Fibroblast of lung (primary cell): ENCODE data around the gene TMC2. TPM values are rescaled to one million over a fixed set of nuclear protein-coding genes. Genes with fewer than 3 reads are reported as not detected.

Experiments used
- DNase-seq, 2 donors: peaks; one replicate each; pipeline versions ENCODE4 v3.0.0 to v3.0.0-alpha.2; 2010; ENCODE audit warnings: low read depth in 2 of 2
- H2AFZ ChIP-seq: 2 replicates; pipeline ENCODE4 v1.5.1; 2012; ENCODE audit warnings: low read length, control low read depth, inconsistent platforms
- H3K27ac ChIP-seq: 2 replicates; pipeline ENCODE4 v1.5.1; 2011; ENCODE audit warnings: low read length, control low read depth; ENCODE audit not compliant: insufficient read depth
- H3K27me3 ChIP-seq: 2 replicates; pipeline ENCODE4 v1.5.1; 2011; ENCODE audit warnings: mild to moderate bottlenecking, low read length; ENCODE audit not compliant: control insufficient read depth, insufficient read depth
- H3K36me3 ChIP-seq: 2 replicates; pipeline ENCODE4 v1.5.1; 2011; ENCODE audit warnings: low read length; ENCODE audit not compliant: control insufficient read depth, insufficient read depth
- H3K4me1 ChIP-seq: 2 replicates; pipeline ENCODE4 v1.5.1; 2011; ENCODE audit warnings: low read length; ENCODE audit not compliant: control insufficient read depth, insufficient read depth; ENCODE audit errors: extremely low read depth
- H3K4me2 ChIP-seq: 2 replicates; pipeline ENCODE4 v1.5.1; 2011; ENCODE audit warnings: low read length, control low read depth; ENCODE audit not compliant: insufficient read depth; ENCODE audit errors: extremely low read depth
- H3K4me3 ChIP-seq, 4 experiments: fragments of 200-600 bp in 1 of 4; sonication (generic) in 1 of 4; replicated peaks in 1 of 4; 2 replicates each; pipeline ENCODE4 v1.5.1; 2011 to 2016; ENCODE audit warnings: low read length in 4 of 4, low read depth in 3 of 4, mild to moderate bottlenecking in 3 of 4, control low read depth in 2 of 4, inconsistent platforms in 1 of 4, mixed read lengths in 1 of 4; ENCODE audit not compliant: insufficient read depth in 1 of 4; ENCODE audit errors: control extremely low read depth in 1 of 4
- H3K79me2 ChIP-seq: 2 replicates; pipeline ENCODE4 v1.5.1; 2012; ENCODE audit warnings: mild to moderate bottlenecking, low read length, inconsistent platforms; ENCODE audit not compliant: control insufficient read depth, insufficient read depth
- H3K9ac ChIP-seq: 2 replicates; pipeline ENCODE4 v1.5.1; 2011; ENCODE audit warnings: mild to moderate bottlenecking, low read length, control low read depth; ENCODE audit not compliant: insufficient read depth
- H3K9me3 ChIP-seq: 2 replicates; pipeline ENCODE4 v1.5.1; 2012; ENCODE audit warnings: low read depth, low read length; ENCODE audit not compliant: control insufficient read depth, insufficient read depth
- H4K20me1 ChIP-seq: 2 replicates; pipeline ENCODE4 v1.5.1; 2011; ENCODE audit warnings: low read length; ENCODE audit not compliant: control insufficient read depth, insufficient read depth; ENCODE audit errors: extremely low read depth
- CTCF ChIP-seq, 2 donors: IDR thresholded peaks in 1 of 2; conservative IDR thresholded peaks in 1 of 2; 1 replicate in 1 of 2; 2 replicates in 1 of 2; pipeline ENCODE4 v1.5.1; 2011 to 2012; ENCODE audit warnings: low read length in 2 of 2, control low read depth in 1 of 2, inconsistent platforms in 1 of 2, low read depth in 1 of 2, mild to moderate bottlenecking in 1 of 2
- EZH2 ChIP-seq: IDR thresholded peaks from 2 replicates; pipeline ENCODE4 v1.5.1; 2012; ENCODE audit warnings: low read length, control low read depth, mild to moderate bottlenecking; ENCODE audit errors: missing control alignments
- polyA plus RNA-seq, 2 donors: library from polyadenylated mRNA; depleted of rRNA in 1 of 2; stranded (reverse) in 1 of 2; unstranded in 1 of 2; fragments of >200 nt; gene quantifications; 2 replicates each; pipeline ENCODE4 v1.2.1, GENCODE V29; 2011 to 2012; ENCODE audit warnings: missing spikeins in 1 of 2
- total RNA-seq: library from RNA; depleted of rRNA; stranded (reverse); fragments of >200 nt; gene quantifications from 2 replicates; pipeline ENCODE4 v1.2.1, GENCODE V29; 2014

The TMC2 gene
- total and polyA plus RNA-seq, 2 donors (not counting 1 experiment from before 2014, with no cell fraction given): under 0.01 TPM; not detected in 1

- peaks cover 26% of the 10 kb centered on the region for H3K27me3 ChIP-seq
- no peak overlapping the region for H3K4me3 ChIP-seq
- no peaks in the 10 kb centered on the region for H3K9me3 ChIP-seq
- H3K4me2 ChIP-seq: no peak overlapping the region
- H3K4me1 ChIP-seq: no peaks in the 10 kb centered on the region
- no peaks in the 10 kb centered on the region for H4K20me1 ChIP-seq
- H3K79me2 ChIP-seq: no peaks in the 10 kb centered on the region
- no peak overlapping the region for H3K9ac ChIP-seq
- DNase-seq: no peak
- TF ChIP-seq EZH2: no peak
- TF ChIP-seq CTCF (conservative IDR thresholded peaks at IDR 0.05 in 1 of 2, IDR thresholded peaks at IDR 0.05 in 1 of 2; ENCODE audit: low read depth in 1 of 2, low read length in 2 of 2): no peak
- H3K27ac ChIP-seq: no peak overlapping the region
- H3K36me3 ChIP-seq: no peaks in the 10 kb centered on the region
- H2AFZ ChIP-seq: no peak overlapping the region
Measured at GRCh38 chr20:2563116-2563515, 26.7 kb downstream of the TMC2 start.

- peaks cover 27% of the 10 kb centered on the region for H3K27me3 ChIP-seq
Measured at GRCh38 chr20:2564406-2564805, 28.0 kb downstream of the TMC2 start.

GRCh38 chr20:2575682-2576081 lies 39.3 kb downstream of the TMC2 start:
- H3K4me3 ChIP-seq: no peak overlapping the region
- H3K4me1 ChIP-seq: no peaks in the 10 kb centered on the region
- H3K4me2 ChIP-seq: no peak overlapping the region
- H3K9ac ChIP-seq: no peak overlapping the region
- H4K20me1 ChIP-seq: no peaks in the 10 kb centered on the region
- H3K9me3 ChIP-seq: no peaks in the 10 kb centered on the region
- H2AFZ ChIP-seq: no peak overlapping the region
- no peak for DNase-seq
- no peaks in the 10 kb centered on the region for H3K79me2 ChIP-seq
- H3K27me3 ChIP-seq: peaks cover under 1% of the 10 kb centered on the region
- no peak for TF ChIP-seq CTCF (conservative IDR thresholded peaks at IDR 0.05 in 1 of 2, IDR thresholded peaks at IDR 0.05 in 1 of 2; ENCODE audit: low read depth in 1 of 2, low read length in 2 of 2)
- no peak for TF ChIP-seq EZH2
- no peak overlapping the region for H3K27ac ChIP-seq
- no peaks in the 10 kb centered on the region for H3K36me3 ChIP-seq

More at GRCh38 chr20:2564406-2564805, 28.0 kb downstream of the TMC2 start:
- Histone ChIP-seq H3K9ac (no peak overlapping the region), H3K36me3 (no peaks in the 10 kb centered on the region), H2AFZ (no peak overlapping the region), H3K79me2 (no peaks in the 10 kb centered on the region), H3K4me1 (no peaks in the 10 kb centered on the region), H4K20me1 (no peaks in the 10 kb centered on the region), H3K27ac (no peak overlapping the region), H3K4me2 (no peak overlapping the region), H3K9me3 (no peaks in the 10 kb centered on the region), H3K4me3 (no peak overlapping the region)
- no peak for DNase-seq
- no peak for TF ChIP-seq CTCF (conservative IDR thresholded peaks at IDR 0.05 in 1 of 2, IDR thresholded peaks at IDR 0.05 in 1 of 2; ENCODE audit: low read depth in 1 of 2, low read length in 2 of 2)
- no peak for TF ChIP-seq EZH2
